Measurements from ENCODE around the gene RXFP4. TPM values are rescaled to one million over a fixed set of nuclear protein-coding genes. Genes with fewer than 3 reads are reported as not detected.
A peak's percentile ranks its signal among the peaks of the same experiment; 100 is the strongest.

The RXFP4 gene
- total and polyA plus RNA-seq, 7 experiments from 2014 or later: 0.60 to 1.3 TPM; not detected in 5

DNA sequence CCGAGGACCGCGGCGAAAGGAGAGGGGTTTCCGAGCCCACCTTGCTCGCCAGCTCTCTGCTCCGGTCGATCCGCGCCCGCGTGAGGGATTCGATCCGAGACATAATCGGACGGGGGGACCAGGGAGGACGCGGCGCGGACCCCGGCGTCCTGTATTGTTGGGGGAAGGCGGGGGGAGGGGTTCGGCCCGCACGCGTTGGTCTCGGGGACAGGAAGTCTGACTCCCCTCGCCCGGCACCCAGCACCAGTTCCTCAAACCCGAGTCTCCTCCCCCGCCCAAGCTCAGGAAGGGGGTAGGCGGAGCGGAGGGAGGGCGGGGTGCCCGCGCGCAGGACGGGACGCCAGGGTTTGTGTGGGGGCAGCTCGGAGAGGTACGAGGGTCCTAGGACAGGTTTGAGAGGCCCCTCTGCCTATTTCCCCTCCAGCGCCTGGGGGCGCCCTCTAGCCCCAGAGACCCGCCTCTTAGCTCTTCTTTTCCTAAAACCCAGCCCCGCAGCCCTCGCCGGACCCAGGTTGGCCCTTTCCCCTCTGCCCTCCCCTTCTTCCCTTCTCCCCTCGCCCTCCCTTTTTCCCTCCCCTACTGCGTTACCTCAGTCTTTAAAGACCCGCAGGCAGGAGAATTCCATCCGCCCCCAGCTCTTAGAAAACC lies 37.0 kb downstream of the RXFP4 start, which contains the start of gene ARHGEF2:
TSS of gene ARHGEF2 (minus strand) at position 223 of the 648 bp plus-strand sequence. CDS start at position 103, 120 bp downstream.
- Mint-ChIP-seq H3K36me3 (peaks cover 0 to 28% (median 9%) of the 10 kb centered on the region in 5 donors), H3K27ac (peak within 1 kb of the TSS; percentile 77 to 98 (median 95)), H3K4me1 (peaks cover 59 to 79% (median 69%) of the 10 kb centered on the region in 7 donors), H3K27me3 (no peaks in the 10 kb centered on the region), H3K9me3 (peaks cover 0 to 4% (median 0%) of the 10 kb centered on the region in 11 donors), H3K4me3 (peak within 1 kb of the TSS; percentile 89 to 98 (median 94))
- POLR2A ChIA-PET: interaction anchor here (0.7 to 10.1 kb wide), 12 partner anchors 7 to 416 kb away, joined by 3 to 144 read pairs (median 8); partner anchors contain the start of genes KHDC4 and RXFP4
- intact Hi-C loops (cut with micrococcal nuclease): loop anchor here (1.0 to 5.0 kb wide), 7 partner anchors 42 to 291 kb away; partner anchors contain the start of genes RIT1 (in 2 of the 2), DAP3 (in 1 of the 2), KHDC4 (in 1 of the 2) and LAMTOR2 (in 1 of the 2)
- Histone ChIP-seq H3K4me1 (ENCODE audit: control insufficient read depth in 2 of 2, insufficient read depth in 2 of 2, low read length in 2 of 2) (peaks cover 55 to 58% of the 10 kb centered on the region in 2 donors), H3K4me3 (ENCODE audit: low read length) (peak within 1 kb of the TSS; percentile 74), H3K27me3 (ENCODE audit: control insufficient read depth in 2 of 2, insufficient read depth in 2 of 2, low read length in 2 of 2) (no peaks in the 10 kb centered on the region), H3K9me3 (ENCODE audit: control insufficient read depth in 2 of 3, low read length in 3 of 3) (no peaks in the 10 kb centered on the region), H3K27ac (ENCODE audit: low read depth, low read length) (peak within 1 kb of the TSS; percentile 90), H3K36me3 (ENCODE audit: control insufficient read depth in 2 of 3, insufficient read depth in 3 of 3, low read length in 3 of 3) (peaks cover 0 to 28% (median 0%) of the 10 kb centered on the region in 3 experiments)
- CTCF ChIA-PET: interaction anchor here (0.6 to 5.4 kb wide), 5 partner anchors 10 to 1756 kb away, joined by 3 to 39 read pairs (median 5); no protein-coding TSS in a partner anchor
- DNase-seq: peak; percentile 49 to 81 (median 68)
- ATAC-seq: peak; percentile 78

DNA sequence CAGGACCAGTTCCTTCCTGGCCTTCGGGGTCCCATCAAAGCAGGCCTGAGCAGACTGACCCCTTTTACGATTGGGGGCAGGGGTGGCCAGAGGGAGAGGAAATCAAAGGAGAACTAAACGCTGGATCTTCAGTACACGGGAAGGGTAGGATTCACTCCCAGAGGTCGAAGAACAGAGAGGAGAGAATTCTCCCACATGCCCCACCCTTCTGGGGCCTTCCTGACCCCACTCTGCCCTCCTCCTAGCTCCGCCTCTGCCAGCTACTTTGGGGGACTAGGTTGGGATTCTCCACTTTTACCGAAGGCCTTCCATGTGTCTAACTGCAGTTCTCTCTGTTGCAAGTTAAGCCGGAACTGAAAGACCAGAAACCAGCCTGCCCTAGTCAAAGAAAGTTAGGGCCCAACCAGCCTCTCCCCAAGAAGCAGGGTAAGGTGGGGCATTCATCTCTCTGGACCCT lies 37.6 kb downstream of the RXFP4 start:
- POLR2A ChIA-PET: interaction anchor here (0.7 to 10.1 kb wide), 13 partner anchors 8 to 417 kb away, joined by 3 to 144 read pairs (median 12); partner anchors contain the start of genes KHDC4 and RXFP4
- intact Hi-C loops (cut with micrococcal nuclease): loop anchor here (1.0 to 5.0 kb wide), 9 partner anchors 10 to 292 kb away; partner anchors contain the start of genes RIT1 (in 2 of the 2), DAP3 (in 1 of the 2), KHDC4 (in 1 of the 2) and LAMTOR2 (in 1 of the 2)
- peak overlapping the region; percentile 77 to 96 (median 93) for H3K27ac Mint-ChIP-seq

GRCh38 chr1:155979597-155980343 lies 38.3 kb downstream of the RXFP4 start:
- intact Hi-C loops (cut with micrococcal nuclease): loop anchor here (1.0 to 5.0 kb wide), 9 partner anchors 10 to 292 kb away; partner anchors contain the start of genes DAP3 (in 1 of the 2), KHDC4 (in 1 of the 2), LAMTOR2 (in 1 of the 2) and RIT1 (in 1 of the 2)
- H3K27ac Mint-ChIP-seq: peak overlapping the region; percentile 77 to 96 (median 93)
- Histone ChIP-seq H3K27ac (ENCODE audit: low read depth, low read length) (peak overlapping the region; percentile 90), H3K4me3 (ENCODE audit: low read length) (peak overlapping the region; percentile 74), H3K27me3 (ENCODE audit: control insufficient read depth in 2 of 2, insufficient read depth in 2 of 2, low read length in 2 of 2) (no peaks in the 10 kb centered on the region), H3K4me1 (ENCODE audit: control insufficient read depth in 2 of 2, insufficient read depth in 2 of 2, low read length in 2 of 2) (peaks cover 42 to 59% of the 10 kb centered on the region in 2 donors), H3K36me3 (ENCODE audit: control insufficient read depth in 2 of 3, insufficient read depth in 3 of 3, low read length in 3 of 3) (peaks cover 0 to 23% (median 0%) of the 10 kb centered on the region in 3 experiments), H3K9me3 (ENCODE audit: control insufficient read depth in 2 of 3, low read length in 3 of 3) (no peaks in the 10 kb centered on the region)
- peaks cover 0 to 4% (median 0%) of the 10 kb centered on the region in 11 donors for H3K9me3 Mint-ChIP-seq
- H3K36me3 Mint-ChIP-seq: peaks cover 0 to 26% (median 5%) of the 10 kb centered on the region in 5 donors
- H3K4me3 Mint-ChIP-seq: peak overlapping the region; percentile 89 to 98 (median 94)
- POLR2A ChIA-PET: interaction anchor here (1.1 to 10.1 kb wide), 8 partner anchors 9 to 45 kb away, joined by 3 to 144 read pairs (median 33); partner anchors contain the start of genes KHDC4 and RXFP4
- H3K27me3 Mint-ChIP-seq: no peaks in the 10 kb centered on the region
- CTCF ChIA-PET: interaction anchor here (1.7 to 5.4 kb wide), 3 partner anchors 10 to 40 kb away, joined by 4 to 39 read pairs (median 5); no protein-coding TSS in a partner anchor
- DNase-seq: no peak
- peaks cover 56 to 78% (median 68%) of the 10 kb centered on the region in 7 donors for H3K4me1 Mint-ChIP-seq
- ATAC-seq: no peak

More for the DNA sequence above, 37.6 kb downstream of the RXFP4 start:
- Histone ChIP-seq H3K4me3 (ENCODE audit: low read length) (peak overlapping the region; percentile 74), H3K36me3 (ENCODE audit: control insufficient read depth in 2 of 3, insufficient read depth in 3 of 3, low read length in 3 of 3) (peaks cover 0 to 27% (median 0%) of the 10 kb centered on the region in 3 experiments), H3K27ac (ENCODE audit: low read depth, low read length) (peak overlapping the region; percentile 90), H3K9me3 (ENCODE audit: control insufficient read depth in 2 of 3, low read length in 3 of 3) (no peaks in the 10 kb centered on the region), H3K27me3 (ENCODE audit: control insufficient read depth in 2 of 2, insufficient read depth in 2 of 2, low read length in 2 of 2) (no peaks in the 10 kb centered on the region), H3K4me1 (ENCODE audit: control insufficient read depth in 2 of 2, insufficient read depth in 2 of 2, low read length in 2 of 2) (peaks cover 50 to 63% of the 10 kb centered on the region in 2 donors)
- ATAC-seq (no peak), DNase-seq (no peak)
- Mint-ChIP-seq H3K4me3 (peak overlapping the region; percentile 89 to 98 (median 94)), H3K9me3 (peaks cover 0 to 4% (median 0%) of the 10 kb centered on the region in 11 donors), H3K4me1 (peaks cover 59 to 79% (median 69%) of the 10 kb centered on the region in 7 donors), H3K36me3 (peaks cover 0 to 28% (median 9%) of the 10 kb centered on the region in 5 donors), H3K27me3 (no peaks in the 10 kb centered on the region)
- CTCF ChIA-PET: interaction anchor here (1.2 to 5.4 kb wide), 3 partner anchors 11 to 43 kb away, joined by 3 to 39 read pairs (median 5); no protein-coding TSS in a partner anchor

DNA sequence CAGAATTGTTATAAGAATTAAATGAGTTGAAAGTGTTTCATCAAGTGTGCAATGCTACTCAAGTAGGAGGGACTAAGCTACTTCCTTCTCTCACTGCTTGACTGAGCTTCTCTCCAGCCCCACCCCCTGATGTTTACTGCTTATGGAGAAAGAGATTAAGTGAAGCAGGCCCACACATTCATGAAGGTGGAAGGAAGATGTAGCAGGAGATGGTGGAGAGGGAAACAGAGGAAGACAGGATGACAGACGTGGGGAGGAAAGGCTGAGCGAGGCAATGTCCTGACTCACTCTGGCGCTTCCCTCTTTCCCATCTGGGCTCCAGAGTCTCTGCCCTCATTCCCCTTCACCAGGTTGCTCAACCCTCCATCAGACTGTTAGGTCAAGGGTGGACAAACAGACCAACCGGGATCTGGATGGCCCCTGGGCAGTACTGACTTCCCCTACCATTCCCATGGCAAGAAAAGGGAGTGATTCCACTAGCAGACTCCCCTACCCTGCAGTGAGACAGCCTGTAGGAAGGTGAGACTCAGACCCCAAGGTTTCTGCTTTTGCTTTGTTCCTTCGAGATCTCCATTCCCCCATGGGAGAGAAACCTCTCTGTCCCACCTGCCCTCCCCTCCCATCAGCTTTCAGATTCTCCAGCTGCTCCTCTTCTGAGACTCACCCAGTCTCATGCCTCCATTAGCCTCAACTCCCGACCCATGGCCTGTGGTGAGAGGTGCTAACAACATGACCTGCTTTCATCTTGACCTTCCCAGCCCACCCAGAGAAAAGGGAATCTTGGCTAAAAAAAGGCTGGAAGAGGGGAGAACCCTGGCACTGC lies 40.0 kb downstream of the RXFP4 start:
- Histone ChIP-seq H3K27me3 (ENCODE audit: control insufficient read depth in 2 of 2, insufficient read depth in 2 of 2, low read length in 2 of 2) (no peaks in the 10 kb centered on the region), H3K4me3 (ENCODE audit: low read length) (peak overlapping the region; percentile 74), H3K4me1 (ENCODE audit: control insufficient read depth in 2 of 2, insufficient read depth in 2 of 2, low read length in 2 of 2) (peaks cover 27 to 51% of the 10 kb centered on the region in 2 donors), H3K9me3 (ENCODE audit: control insufficient read depth in 2 of 3, low read length in 3 of 3) (no peaks in the 10 kb centered on the region), H3K27ac (ENCODE audit: low read depth, low read length) (peak overlapping the region; percentile 90), H3K36me3 (ENCODE audit: control insufficient read depth in 2 of 3, insufficient read depth in 3 of 3, low read length in 3 of 3) (peaks cover 0 to 18% (median 0%) of the 10 kb centered on the region in 3 experiments)
- H3K27ac Mint-ChIP-seq: peak overlapping the region; percentile 77 to 96 (median 93)
- peak in 7 of 9 donors; percentile 41 to 68 (median 59) for DNase-seq
- CTCF ChIA-PET: interaction anchor here (0.7 to 5.4 kb wide), 6 partner anchors 8 to 49 kb away, joined by 3 to 39 read pairs (median 4); no protein-coding TSS in a partner anchor
- H3K27me3 Mint-ChIP-seq: no peaks in the 10 kb centered on the region
- peaks cover 0 to 13% (median 4%) of the 10 kb centered on the region in 5 donors for H3K36me3 Mint-ChIP-seq
- POLR2A ChIA-PET: interaction anchor here (1.0 to 10.1 kb wide), 9 partner anchors 8 to 232 kb away, joined by 3 to 144 read pairs (median 20); partner anchors contain the start of genes KHDC4 and RXFP4
- H3K9me3 Mint-ChIP-seq: peaks cover 0 to 4% (median 0%) of the 10 kb centered on the region in 11 donors
- peak overlapping the region; percentile 89 to 98 (median 94) for H3K4me3 Mint-ChIP-seq
- H3K4me1 Mint-ChIP-seq: peaks cover 48 to 61% (median 52%) of the 10 kb centered on the region in 7 donors
- ATAC-seq: peak; percentile 62
- intact Hi-C loops (cut with micrococcal nuclease): loop anchor here in 1 of 2 donors (2.0 kb wide), 1 partner anchor 15 kb away; no protein-coding TSS in a partner anchor

GRCh38 chr1:155982106-155982505 lies 40.7 kb downstream of the RXFP4 start:
- Histone ChIP-seq H3K9me3 (ENCODE audit: control insufficient read depth in 2 of 3, low read length in 3 of 3) (no peaks in the 10 kb centered on the region), H3K27me3 (ENCODE audit: control insufficient read depth in 2 of 2, insufficient read depth in 2 of 2, low read length in 2 of 2) (no peaks in the 10 kb centered on the region), H3K36me3 (ENCODE audit: control insufficient read depth in 2 of 3, insufficient read depth in 3 of 3, low read length in 3 of 3) (peaks cover 0 to 15% (median 0%) of the 10 kb centered on the region in 3 experiments), H3K4me1 (ENCODE audit: control insufficient read depth in 2 of 2, insufficient read depth in 2 of 2, low read length in 2 of 2) (peaks cover 27 to 51% of the 10 kb centered on the region in 2 donors), H3K4me3 (ENCODE audit: low read length) (peak overlapping the region; percentile 74), H3K27ac (ENCODE audit: low read depth, low read length) (peak overlapping the region; percentile 90)
- intact Hi-C loops (cut with micrococcal nuclease): no loop called here
- peak overlapping the region; percentile 77 to 96 (median 93) for H3K27ac Mint-ChIP-seq
- peaks cover 0 to 11% (median 4%) of the 10 kb centered on the region in 5 donors for H3K36me3 Mint-ChIP-seq
- CTCF ChIA-PET: interaction anchor here (0.7 to 1.1 kb wide), 2 partner anchors 9 to 44 kb away, joined by 4 to 6 read pairs; no protein-coding TSS in a partner anchor
- H3K9me3 Mint-ChIP-seq: peaks cover 0 to 2% (median 0%) of the 10 kb centered on the region in 11 donors
- ATAC-seq (no peak), DNase-seq (no peak)
- H3K27me3 Mint-ChIP-seq: no peaks in the 10 kb centered on the region
- peaks cover 48 to 56% (median 50%) of the 10 kb centered on the region in 7 donors for H3K4me1 Mint-ChIP-seq
- POLR2A ChIA-PET: interaction anchor here (0.7 to 10.1 kb wide), 6 partner anchors 11 to 58 kb away, joined by 3 to 144 read pairs (median 6); partner anchors contain the start of gene KHDC4
- peak overlapping the region in 9 of 10 donors; percentile 48 to 98 (median 93) for H3K4me3 Mint-ChIP-seq
